Measurements from ENCODE around the gene NSUN3.

NSUN3 gene

DNA sequence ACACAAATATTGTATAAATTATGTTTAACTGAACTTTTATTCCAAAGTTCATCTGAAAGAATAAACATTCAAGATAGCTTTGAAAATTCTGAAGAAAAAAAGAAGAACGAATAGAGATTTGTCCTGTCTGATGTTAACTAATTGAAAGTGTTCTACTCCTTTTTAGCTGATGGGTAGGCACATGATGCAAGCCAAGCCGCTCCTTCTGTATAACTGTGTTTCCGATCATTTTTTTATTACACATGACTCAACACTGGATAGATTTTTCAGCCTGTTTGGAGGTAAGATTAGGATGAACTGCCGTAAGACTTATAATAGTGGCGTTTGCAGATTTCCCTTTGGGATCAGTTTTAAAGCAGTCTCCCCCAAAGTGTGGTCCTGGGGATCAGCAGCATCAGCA, 19.0 kb downstream of the NSUN3 start:
- CTCF ChIA-PET = interaction anchor here (1.2 to 5.4 kb wide), 2 partner anchors 9 to 11 kb away, joined by 4 to 45 read pairs; no protein-coding TSS in a partner anchor

DNA sequence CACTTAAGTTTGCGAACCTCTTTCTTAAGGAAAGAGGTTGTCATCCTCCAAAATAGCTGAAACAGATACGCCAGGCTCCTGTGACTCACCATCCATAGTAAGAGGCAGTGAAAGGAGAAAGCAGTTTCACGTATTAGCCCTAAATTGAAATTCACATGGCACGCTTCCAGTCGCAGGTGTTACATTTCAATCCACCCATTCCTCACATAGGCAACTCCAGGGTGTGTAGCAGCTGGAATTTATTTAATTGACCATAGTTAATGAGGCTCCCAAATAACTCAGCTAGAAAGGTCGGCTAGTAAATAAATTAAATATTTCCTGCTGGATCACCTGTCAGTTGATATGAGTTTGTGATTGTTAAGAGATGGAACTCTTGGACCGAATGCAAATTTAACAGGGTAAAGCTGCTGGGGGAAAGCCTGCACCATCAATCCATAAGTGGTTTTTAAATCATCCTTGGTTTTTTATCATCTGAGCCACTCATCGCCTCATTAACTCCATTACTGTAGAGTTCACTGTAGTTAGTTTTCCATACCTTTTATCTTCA, 19.6 kb downstream of the NSUN3 start:
- DNase-seq (ENCODE audit: extremely low spot score) = no peak
- TF ChIP-seq, protein P1, sequence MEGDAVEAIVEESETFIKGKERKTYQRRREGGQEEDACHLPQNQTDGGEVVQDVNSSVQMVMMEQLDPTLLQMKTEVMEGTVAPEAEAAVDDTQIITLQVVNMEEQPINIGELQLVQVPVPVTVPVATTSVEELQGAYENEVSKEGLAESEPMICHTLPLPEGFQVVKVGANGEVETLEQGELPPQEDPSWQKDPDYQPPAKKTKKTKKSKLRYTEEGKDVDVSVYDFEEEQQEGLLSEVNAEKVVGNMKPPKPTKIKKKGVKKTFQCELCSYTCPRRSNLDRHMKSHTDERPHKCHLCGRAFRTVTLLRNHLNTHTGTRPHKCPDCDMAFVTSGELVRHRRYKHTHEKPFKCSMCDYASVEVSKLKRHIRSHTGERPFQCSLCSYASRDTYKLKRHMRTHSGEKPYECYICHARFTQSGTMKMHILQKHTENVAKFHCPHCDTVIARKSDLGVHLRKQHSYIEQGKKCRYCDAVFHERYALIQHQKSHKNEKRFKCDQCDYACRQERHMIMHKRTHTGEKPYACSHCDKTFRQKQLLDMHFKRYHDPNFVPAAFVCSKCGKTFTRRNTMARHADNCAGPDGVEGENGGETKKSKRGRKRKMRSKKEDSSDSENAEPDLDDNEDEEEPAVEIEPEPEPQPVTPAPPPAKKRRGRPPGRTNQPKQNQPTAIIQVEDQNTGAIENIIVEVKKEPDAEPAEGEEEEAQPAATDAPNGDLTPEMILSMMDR (IDR thresholded peaks at IDR 0.05; ENCODE audit: control extremely low read depth, extremely low read depth, low read depth, missing control alignments) = no peak
- CTCF ChIA-PET = interaction anchor here (1.2 to 5.4 kb wide), 2 partner anchors 9 to 12 kb away, joined by 4 to 45 read pairs; no protein-coding TSS in a partner anchor
- POLR2A ChIA-PET = no interaction called here

More for the DNA sequence above, 19.0 kb downstream of the NSUN3 start:
- POLR2A ChIA-PET = no interaction called here
- TF ChIP-seq, protein P1 (IDR thresholded peaks at IDR 0.05; ENCODE audit: control extremely low read depth, extremely low read depth, low read depth, missing control alignments) = no peak
- no peak for DNase-seq (ENCODE audit: extremely low spot score)

DNA sequence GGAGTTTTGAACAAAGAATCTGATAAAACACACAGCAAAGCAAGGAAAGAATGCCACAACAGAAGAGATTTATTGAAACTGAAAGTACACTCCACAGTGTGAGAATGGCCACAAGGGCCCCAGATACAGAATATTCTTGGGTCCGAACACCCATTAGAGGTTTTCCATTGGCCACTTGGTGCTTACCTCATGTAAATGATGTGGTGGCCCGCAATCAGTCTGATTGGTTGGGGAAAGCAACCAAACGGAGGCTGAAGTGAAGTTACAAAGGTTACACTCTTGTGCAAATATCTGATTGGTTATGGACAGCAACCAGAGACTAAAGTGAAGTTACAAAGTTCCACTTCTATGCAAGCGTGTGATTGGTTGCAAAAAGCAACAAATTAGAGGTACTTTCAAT, 20.4 kb downstream of the NSUN3 start:
- CTCF ChIA-PET = interaction anchor here (5.4 kb wide), 1 partner anchor 13 kb away, joined by 45 read pairs; no protein-coding TSS in a partner anchor

DNA sequence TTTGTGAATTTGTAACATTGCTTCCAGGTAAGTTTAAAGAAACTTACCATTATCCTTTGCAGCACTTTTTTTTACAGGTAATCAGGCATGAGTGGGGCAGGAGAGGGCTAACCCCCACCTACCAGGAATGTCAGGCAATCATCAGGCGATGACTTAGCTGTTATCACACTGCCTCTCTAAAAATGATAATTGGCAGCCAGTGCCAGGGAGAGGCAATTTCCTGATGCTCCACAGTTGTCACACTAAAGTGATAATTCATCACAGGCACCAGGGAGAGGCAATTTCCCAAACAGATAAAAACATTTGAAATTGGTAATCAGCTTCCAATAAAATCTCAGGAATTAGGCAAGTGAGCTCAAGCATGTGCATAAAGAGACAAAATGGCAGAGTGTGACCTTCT, 26.3 kb downstream of the NSUN3 start:
- DNase-seq (ENCODE audit: extremely low spot score) = no peak
- ChIA-PET POLR2A (no interaction called here), CTCF (interaction anchor here (1.0 to 1.9 kb wide), 6 partner anchors 10 to 25 kb away, joined by 3 to 5 read pairs (median 4); no protein-coding TSS in a partner anchor)
- TF ChIP-seq, protein P1 (IDR thresholded peaks at IDR 0.05; ENCODE audit: control extremely low read depth, extremely low read depth, low read depth, missing control alignments) = no peak

More for the DNA sequence above, 20.4 kb downstream of the NSUN3 start:
- TF ChIP-seq, protein P1 (IDR thresholded peaks at IDR 0.05; ENCODE audit: control extremely low read depth, extremely low read depth, low read depth, missing control alignments) = no peak
- POLR2A ChIA-PET = no interaction called here
- DNase-seq (ENCODE audit: extremely low spot score) = no peak

DNA sequence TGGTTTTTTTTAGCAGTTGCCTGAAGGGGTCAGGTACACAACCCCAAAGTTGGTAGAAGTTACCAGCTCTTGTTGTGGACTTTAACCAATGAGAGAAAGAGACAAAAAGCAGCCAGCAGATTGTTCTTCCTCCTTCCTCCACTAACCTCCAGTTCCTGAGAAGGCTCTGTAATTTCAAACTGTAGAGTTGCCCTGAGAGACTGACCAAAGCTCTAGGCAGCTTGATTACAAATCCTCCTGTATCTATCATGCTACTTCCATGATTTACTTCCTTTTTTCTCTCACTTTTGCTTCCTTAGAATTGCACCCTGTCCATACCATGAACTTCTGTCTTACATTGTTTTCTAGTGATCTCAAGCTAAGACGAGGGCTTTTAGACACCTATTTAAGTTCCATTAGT, 29.2 kb downstream of the NSUN3 start:
- POLR2A ChIA-PET = no interaction called here
- TF ChIP-seq, protein P1 (IDR thresholded peaks at IDR 0.05; ENCODE audit: control extremely low read depth, extremely low read depth, low read depth, missing control alignments) = no peak
- CTCF ChIA-PET = interaction anchor here (2.1 kb wide), 1 partner anchor 23 kb away, joined by 7 read pairs; no protein-coding TSS in a partner anchor
- no peak for DNase-seq (ENCODE audit: extremely low spot score)

DNA sequence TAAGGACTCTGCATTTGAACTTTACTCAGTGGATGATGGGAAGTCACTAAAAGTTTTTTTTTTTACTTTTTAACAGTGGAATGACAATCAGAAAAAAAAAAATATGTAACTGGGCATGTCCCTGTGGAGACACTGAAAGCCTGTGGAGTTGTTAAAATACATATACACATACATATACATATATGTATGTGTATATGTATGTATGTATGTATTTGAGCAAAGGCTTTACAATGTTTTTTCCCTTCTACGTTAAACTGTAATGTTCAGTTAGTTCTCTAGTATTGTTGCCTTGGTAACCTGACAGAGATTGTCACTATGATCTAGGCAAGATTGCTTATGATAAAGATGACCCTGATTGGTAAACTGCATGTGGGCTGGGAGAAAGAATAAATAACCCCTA, 30.3 kb downstream of the NSUN3 start:
- no peak for DNase-seq (ENCODE audit: extremely low spot score)
- ChIA-PET POLR2A (no interaction called here), CTCF (no interaction called here)
- TF ChIP-seq, protein P1 (IDR thresholded peaks at IDR 0.05; ENCODE audit: control extremely low read depth, extremely low read depth, low read depth, missing control alignments) = no peak

All from GM10248 (cell line).